ENCODE data around the gene RIC8A.
"Not testable (repeated sequence)": the region's sequence is repeated elsewhere in the genome, so short reads cannot be mapped to it uniquely, and the experiment has no call there.

RIC8A gene

GRCh38 chr11:207208-207862, at the start of gene RIC8A, which contains the start of gene BET1L:
Gene RIC8A, plus strand, starts transcription at chr11:207708. Its CDS starts 1,147 bp downstream, at chr11:208855.
Gene BET1L, minus strand, starts transcription at chr11:207399. Its CDS starts 78 bp downstream, at chr11:207321.
- DNase-seq, result peak; percentile 98

DNA sequence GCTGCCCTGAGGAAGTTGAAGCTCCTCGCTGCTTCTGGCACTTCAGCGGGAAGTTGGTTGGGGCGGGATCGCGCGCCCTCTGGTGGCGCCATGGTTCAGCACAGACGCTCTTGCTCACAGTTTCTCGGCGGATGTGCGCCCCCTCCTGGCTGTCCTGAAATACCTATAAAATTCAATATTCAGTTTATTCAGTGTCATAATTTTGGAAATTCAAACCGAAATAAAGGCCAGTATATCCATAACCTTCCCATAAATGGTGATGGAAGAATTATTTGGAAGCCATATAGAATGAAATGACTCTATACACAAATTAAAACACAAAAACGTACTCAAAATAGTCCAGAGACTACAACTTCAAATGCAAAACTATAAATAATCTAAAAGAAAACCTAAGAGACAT, 27.3 kb upstream of the RIC8A start:
- DNase-seq, result not testable (repeated sequence)

DNA sequence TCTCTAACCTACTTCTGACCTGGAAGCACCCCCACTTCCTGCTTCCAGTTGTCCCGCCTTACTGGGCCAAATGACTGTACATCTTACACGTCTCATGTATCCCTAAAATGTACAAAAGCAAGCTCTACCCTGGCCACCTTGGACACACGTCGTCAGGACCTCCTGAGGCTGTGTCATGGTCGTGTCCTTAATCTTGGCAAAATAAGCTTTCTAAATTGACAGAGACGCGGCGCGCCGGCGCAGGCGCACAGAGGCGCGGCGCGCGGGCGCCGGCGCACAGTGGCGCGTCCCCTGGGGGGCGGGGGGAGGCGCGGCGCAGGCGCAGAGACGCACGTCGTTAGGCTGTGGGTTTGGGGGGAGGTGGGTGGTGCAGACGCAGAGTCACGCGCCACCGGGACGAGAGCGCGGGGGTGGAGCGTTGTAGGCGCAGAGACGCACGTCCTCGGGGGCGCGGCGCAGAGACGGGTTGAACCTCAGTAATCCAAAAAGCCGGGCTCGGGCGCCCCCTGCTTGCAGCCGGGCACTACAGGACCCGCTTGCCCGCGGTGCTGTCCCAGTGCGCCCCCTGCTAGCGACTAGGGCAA, 18.2 kb upstream of the RIC8A start:
- DNase-seq, result not testable (repeated sequence)

GRCh38 chr11:189843-190311, 17.6 kb upstream of the RIC8A start:
- not testable (repeated sequence) for DNase-seq

DNA sequence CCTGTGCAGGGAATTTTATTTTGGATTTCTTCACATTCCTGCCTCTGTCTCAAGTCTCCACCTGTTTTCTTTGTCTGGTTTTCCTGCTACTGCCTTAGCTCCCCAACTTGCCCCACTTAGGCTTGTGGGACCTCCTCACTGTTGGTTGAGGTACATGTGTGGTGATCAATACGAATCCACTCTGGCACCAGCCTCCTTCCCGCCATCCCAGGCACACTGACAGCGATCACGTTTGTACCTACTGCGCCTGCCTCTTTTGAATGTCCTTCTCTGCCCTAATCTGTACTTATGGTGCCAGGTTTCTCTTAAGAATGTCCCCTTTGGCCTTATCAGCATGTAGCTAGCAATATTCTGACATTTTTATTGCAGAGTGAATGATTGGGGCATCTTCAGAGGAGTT, 17.0 kb upstream of the RIC8A start:
- DNase-seq, result not testable (repeated sequence)

GRCh38 chr11:191490-192478, 15.7 kb upstream of the RIC8A start:
- not testable (repeated sequence) for DNase-seq

DNA sequence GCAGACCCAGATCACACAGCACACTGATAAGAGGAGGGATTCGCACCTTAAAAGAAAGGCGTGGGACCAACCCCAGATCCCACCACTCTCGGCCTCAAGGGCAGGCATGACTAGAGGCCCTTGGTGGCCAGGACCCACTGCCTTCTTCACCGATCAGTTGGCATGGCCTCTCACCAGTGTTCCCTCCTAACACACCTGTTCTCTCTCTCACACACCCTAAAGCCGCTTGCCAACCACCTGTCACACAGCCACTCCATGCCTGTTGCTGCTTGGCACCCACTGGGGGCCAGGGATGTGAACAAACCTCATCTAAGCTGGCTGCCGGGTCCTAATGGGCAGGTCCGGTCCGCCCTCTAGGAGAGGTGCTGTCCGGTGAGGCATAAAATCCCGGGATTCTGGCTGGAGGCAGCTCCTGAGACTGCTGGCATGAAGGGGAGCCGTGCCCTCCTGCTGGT, 14.8 kb upstream of the RIC8A start, which contains the start of gene SCGB1C1:
Gene SCGB1C1, plus strand, starts transcription at position 405 of the 455 bp plus-strand sequence. Its CDS starts 22 bp downstream, at position 427.
- not testable (repeated sequence) for DNase-seq

GRCh38 chr11:193481-193880, 14.0 kb upstream of the RIC8A start:
- DNase-seq, result not testable (repeated sequence)

DNA sequence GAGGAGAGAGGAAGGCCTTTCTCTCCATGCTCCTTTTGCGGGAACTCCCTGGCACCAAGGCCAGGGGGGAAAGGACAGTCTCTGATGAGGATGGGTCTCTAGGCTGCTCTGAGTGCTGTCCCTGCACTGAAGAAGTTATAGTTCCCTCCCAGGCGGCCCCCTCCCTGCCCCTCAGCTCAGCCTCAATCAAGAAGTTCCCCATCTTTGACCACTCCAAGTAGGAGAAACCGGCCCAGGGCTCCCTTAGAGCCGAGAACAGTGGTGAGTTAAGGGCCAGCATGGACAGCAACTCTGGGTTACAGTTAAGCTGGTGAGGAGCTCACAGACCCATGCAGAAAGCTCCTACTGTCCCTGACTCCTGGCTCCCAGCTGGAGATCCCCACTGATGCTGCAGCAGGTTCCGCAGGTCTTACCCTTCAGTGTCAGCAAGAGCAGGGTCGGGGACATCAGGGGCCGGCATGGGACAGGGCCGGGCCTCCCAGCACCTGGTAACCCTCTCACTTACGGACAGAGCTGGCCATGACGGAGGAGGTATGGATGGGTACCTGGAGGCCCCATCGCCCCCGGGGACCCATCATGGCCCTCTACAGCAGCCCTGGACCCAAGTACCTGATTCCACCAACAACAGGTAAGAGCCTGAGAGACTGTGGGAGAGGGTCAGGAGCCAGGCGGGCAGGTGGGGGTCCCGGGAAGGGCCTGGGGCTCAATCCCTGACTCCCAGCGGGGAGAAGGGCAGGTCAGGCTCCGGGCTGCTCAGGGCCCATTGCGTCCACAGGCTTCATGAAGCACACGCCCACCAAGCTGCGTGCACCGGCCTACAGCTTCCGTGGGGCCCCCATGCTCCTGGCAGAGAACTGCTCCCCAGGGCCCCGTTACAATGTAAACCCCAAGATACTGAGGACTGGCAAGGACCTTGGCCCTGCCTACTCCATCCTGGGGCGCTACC, 10.4 kb upstream of the RIC8A start:
- DNase-seq, result no peak

DNA sequence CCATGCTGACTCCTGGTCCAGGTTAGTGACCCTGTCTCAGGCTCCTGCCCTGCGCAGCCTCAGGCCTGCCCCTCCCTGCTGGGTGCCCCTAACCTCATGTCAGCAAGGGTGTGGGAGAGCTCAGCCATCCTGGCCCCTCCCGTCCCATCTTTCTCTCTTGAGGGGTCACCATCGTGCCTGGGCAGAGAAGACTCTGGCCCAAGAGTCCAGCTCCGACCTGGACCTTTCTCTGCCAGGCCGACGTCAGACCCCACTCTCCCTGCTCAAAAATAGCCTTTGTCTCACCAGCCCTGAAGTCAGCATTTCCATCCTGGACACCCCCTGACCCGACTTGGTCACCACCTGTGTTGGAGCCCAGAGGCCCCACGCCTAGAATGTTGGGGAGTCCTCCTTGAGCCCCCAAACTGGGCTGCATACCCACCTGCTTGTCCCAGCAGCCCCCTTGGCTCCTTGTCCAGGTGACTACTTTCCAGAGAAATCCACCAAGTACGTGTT, 9.7 kb upstream of the RIC8A start:
- no peak for DNase-seq

DNA sequence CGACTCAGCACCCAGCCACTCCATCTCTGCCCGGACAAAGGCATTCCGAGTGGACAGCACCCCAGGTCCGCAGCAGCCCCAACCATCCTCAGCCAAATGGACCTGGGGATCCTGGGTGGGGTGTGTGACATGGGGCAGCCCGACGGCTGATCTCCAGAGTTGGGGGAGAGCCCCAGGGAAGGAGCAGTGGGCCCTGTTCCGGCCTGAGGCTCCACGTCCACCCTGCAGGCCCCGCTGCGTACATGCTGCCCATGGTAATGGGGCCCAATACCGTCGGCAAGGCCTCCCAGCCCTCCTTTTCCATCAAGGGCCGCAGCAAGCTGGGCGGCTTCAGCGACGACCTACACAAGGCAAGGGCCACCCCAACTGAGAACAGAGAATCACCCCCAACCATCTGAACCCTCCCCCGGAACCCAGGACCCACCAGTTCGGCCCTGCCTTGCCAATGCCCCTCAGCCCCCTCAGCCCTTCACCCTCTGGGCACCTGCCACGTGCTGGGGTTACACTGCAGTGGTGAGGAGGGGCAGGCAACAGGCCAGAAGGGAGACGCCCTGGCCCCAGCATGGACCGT, 9.2 kb upstream of the RIC8A start:
- no peak for DNase-seq

GRCh38 chr11:199004-199581, 8.4 kb upstream of the RIC8A start:
- no peak for DNase-seq

DNA sequence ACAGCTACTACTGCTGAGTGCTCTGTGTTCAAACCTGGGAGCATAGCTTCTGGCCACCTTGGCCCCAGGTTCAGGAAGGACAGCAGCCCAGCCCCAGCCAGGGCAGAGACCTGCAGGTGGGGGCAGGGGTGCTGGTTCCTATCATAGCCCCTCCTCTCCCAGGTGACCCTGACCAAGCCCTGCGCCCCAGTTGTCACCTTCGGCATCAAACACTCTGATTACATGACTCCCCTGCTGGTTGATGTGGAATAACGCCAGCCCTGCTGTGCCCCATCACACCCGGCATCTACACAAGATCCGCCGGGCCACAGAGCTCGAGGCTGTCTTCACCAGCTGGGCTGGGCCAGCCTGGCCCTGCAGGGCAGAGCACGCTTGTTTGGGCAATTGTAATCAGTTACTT, 7.7 kb upstream of the RIC8A start:
- no peak for DNase-seq

- no peak for DNase-seq
These were observed 7.1 kb upstream of the RIC8A start for GRCh38 chr11:200224-201003.

DNA sequence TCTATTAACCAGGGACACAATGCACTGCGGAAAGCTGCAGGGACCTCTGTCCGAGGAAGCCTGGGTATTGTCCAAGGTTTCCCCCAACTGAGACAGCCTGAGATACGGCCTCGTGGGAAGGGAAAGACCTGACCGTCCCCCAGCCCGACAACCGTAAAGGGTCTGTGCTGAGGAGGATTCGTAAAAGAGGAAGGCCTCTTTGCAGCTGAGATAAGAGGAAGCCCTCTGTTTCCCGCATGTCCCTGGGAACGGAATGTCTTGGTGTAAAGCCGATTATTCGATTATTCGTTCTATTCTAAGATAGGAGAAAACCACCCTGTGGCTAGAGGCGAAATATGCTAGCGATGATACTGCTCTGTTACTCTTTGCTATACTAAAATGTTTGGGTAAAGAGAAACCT, 5.5 kb upstream of the RIC8A start:
- DNase-seq, result peak; percentile 43

DNA sequence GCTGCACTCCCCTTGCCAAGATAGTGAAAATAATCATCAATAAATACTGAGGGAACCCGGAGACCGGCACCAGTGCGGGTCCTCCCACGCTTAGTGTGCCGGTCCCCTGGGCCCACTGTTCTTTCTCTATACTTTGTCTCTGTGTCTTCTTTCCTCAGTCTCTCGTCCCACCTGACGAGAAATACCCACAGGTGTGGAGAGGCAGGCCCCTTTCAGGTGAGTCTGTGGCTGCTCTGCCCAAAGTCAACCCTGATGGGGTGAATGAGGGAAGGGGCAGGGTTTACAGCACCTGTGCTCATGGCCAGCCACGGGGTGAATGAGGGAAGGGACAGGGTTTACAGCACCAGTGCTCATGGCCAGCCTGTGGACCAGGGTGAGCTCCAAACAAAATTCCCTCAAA, 5.0 kb upstream of the RIC8A start:
- no peak for DNase-seq

DNA sequence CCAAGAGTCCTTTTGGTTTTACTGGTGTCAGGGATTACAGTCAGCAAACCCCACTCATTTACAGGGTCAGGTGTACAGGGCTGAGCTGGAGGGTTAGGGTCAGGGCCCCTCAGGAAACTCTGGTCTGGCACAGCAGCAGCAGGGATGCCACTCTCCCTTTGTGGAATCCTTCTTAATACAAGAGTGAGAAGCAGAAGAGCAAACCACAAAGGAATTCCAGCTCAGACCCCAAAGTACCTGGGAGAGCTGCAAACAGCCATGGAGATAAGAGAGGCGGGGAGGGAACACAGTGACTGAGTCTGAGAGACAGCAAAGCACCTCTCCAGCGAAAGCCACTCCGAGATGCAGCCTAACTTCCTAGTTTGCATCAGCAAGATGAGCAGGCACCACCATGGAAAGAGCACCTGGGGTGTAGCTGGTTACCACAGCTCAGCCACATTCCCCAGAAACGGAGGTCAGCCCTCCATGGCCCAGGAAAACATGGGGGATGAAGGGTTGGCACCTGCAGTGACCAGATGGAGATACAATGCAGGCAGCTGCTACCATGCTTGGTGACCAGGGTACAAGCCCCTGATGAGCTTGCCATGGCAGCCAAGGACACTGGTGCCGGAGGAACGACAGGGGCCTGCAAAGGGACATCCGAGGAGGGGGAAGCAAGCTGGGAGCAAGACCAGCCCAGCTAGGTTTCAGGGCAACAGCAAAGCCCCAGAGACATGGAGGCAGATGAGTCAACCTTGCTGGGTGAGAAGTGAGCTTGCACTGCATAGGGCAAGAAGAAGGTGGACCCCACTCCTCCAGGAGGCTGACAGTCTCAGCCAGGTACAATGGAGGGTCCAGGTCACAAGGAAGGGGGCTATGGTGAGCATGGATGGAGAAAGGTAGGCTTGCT, 4.2 kb upstream of the RIC8A start:
- no peak for DNase-seq

- DNase-seq, result no peak
These were observed 3.4 kb upstream of the RIC8A start for GRCh38 chr11:203945-204586.
